Measurements from ENCODE around the gene LRP1-AS.

The LRP1-AS gene

GRCh38 chr12:57130941-57131340 is 16.5 kb downstream of the LRP1-AS start:
- no peak overlapping the region for H3K4me3 ChIP-seq (ENCODE audit: low read depth in 1 of 2, low read length in 1 of 2)
- H3K9me3 ChIP-seq = no peaks in the 10 kb centered on the region
- peaks cover 2 to 13% of the 10 kb centered on the region in 2 experiments for H3K4me1 ChIP-seq (ENCODE audit: control insufficient read depth in 1 of 2, insufficient read depth in 1 of 2, low read depth in 1 of 2, low read length in 1 of 2)
- TF ChIP-seq CTCF (IDR thresholded peaks at IDR 0.05) = no peak
- H3K27me3 ChIP-seq = peaks cover 81% of the 10 kb centered on the region
- no peak overlapping the region for H3K27ac ChIP-seq
- H3K36me3 ChIP-seq = no peaks in the 10 kb centered on the region

GRCh38 chr12:57129889-57130288 is 17.5 kb downstream of the LRP1-AS start:
- H3K9me3 ChIP-seq = no peaks in the 10 kb centered on the region
- no peak for TF ChIP-seq CTCF (IDR thresholded peaks at IDR 0.05)
- no peak overlapping the region for H3K4me3 ChIP-seq (ENCODE audit: low read depth in 1 of 2, low read length in 1 of 2)
- peaks cover 91% of the 10 kb centered on the region for H3K27me3 ChIP-seq
- H3K27ac ChIP-seq = no peak overlapping the region
- H3K36me3 ChIP-seq = no peaks in the 10 kb centered on the region
- peaks cover 2 to 13% of the 10 kb centered on the region in 2 experiments for H3K4me1 ChIP-seq (ENCODE audit: control insufficient read depth in 1 of 2, insufficient read depth in 1 of 2, low read depth in 1 of 2, low read length in 1 of 2)

- peaks cover 96% of the 10 kb centered on the region for H3K27me3 ChIP-seq
- no peaks in the 10 kb centered on the region for H3K36me3 ChIP-seq
- no peaks in the 10 kb centered on the region for H3K9me3 ChIP-seq
- TF ChIP-seq CTCF (IDR thresholded peaks at IDR 0.05) = no peak
- H3K4me3 ChIP-seq (ENCODE audit: low read depth in 1 of 2, low read length in 1 of 2) = no peak overlapping the region
- H3K4me1 ChIP-seq (ENCODE audit: control insufficient read depth in 1 of 2, insufficient read depth in 1 of 2, low read depth in 1 of 2, low read length in 1 of 2) = peaks cover 2 to 13% of the 10 kb centered on the region in 2 experiments
- H3K27ac ChIP-seq = no peak overlapping the region
These were observed 18.0 kb downstream of the LRP1-AS start for GRCh38 chr12:57129321-57129842.

- Histone ChIP-seq H3K27me3 (peaks cover 100% of the 10 kb centered on the region), H3K4me3 (ENCODE audit: low read depth in 1 of 2, low read length in 1 of 2) (peak overlapping the region in 1 of 2 experiments; percentile 55), H3K36me3 (no peaks in the 10 kb centered on the region), H3K4me1 (ENCODE audit: control insufficient read depth in 1 of 2, insufficient read depth in 1 of 2, low read depth in 1 of 2, low read length in 1 of 2) (peaks cover 2 to 13% of the 10 kb centered on the region in 2 experiments), H3K27ac (no peak overlapping the region), H3K9me3 (no peaks in the 10 kb centered on the region)
- TF ChIP-seq CTCF (IDR thresholded peaks at IDR 0.05) = no peak
These were observed 18.7 kb downstream of the LRP1-AS start for GRCh38 chr12:57128519-57129247.

GRCh38 chr12:57127726-57128518 is 19.5 kb downstream of the LRP1-AS start, which contains the start of gene LRP1:
TSS of gene LRP1 (plus strand) at chr12:57128483. CDS start at chr12:57128965, 482 bp downstream.
- H3K4me1 ChIP-seq (ENCODE audit: control insufficient read depth in 1 of 2, insufficient read depth in 1 of 2, low read depth in 1 of 2, low read length in 1 of 2) = peaks cover 2 to 13% of the 10 kb centered on the region in 2 experiments
- no peaks in the 10 kb centered on the region for H3K9me3 ChIP-seq
- H3K27me3 ChIP-seq = peaks cover 100% of the 10 kb centered on the region
- H3K4me3 ChIP-seq (ENCODE audit: low read depth in 1 of 2, low read length in 1 of 2) = peak within 1 kb of the TSS; percentile 47 to 55
- H3K36me3 ChIP-seq = no peaks in the 10 kb centered on the region
- no peak for TF ChIP-seq CTCF (IDR thresholded peaks at IDR 0.05)
- H3K27ac ChIP-seq = no peak within 1 kb of the TSS
